Ishikawa (cell line): Measurements from ENCODE around the gene MAP7D1.

Source experiments
- EP300 ChIP-seq: IDR thresholded peaks from 2 replicates; pipeline ENCODE4 v1.6.1; 2012; ENCODE audit warnings: borderline replicate concordance
- RAD21 ChIP-seq: IDR thresholded peaks from 2 replicates; pipeline ENCODE4 v1.6.1; 2012; ENCODE audit warnings: low read depth
- TEAD4 ChIP-seq: IDR thresholded peaks from 2 replicates; pipeline ENCODE4 v1.6.1; 2012
- YY1 ChIP-seq: IDR thresholded peaks from 2 replicates; pipeline ENCODE4 v1.6.1; 2012; ENCODE audit warnings: low read depth
- ZBTB7A ChIP-seq: IDR thresholded peaks from 2 replicates; pipeline ENCODE4 v1.6.1; 2012; ENCODE audit warnings: low read depth

- TF ChIP-seq YY1: no peak
- TF ChIP-seq RAD21: no peak
- TF ChIP-seq TEAD4: no peak
- no peak for TF ChIP-seq ZBTB7A
- TF ChIP-seq EP300: no peak
Measured at GRCh38 chr1:36124404-36125128, 31.4 kb upstream of the MAP7D1 start.
